HG03280 (cell line): ENCODE data around the gene RITA1.
A peak's percentile ranks its signal among the peaks of the same experiment; 100 is the strongest.
"Not testable (repeated sequence)": the region's sequence is repeated elsewhere in the genome, so short reads cannot be mapped to it uniquely, and the experiment has no call there.

Source experiments
- ATAC-seq: cut with Tn5 transposase; IDR thresholded peaks from one replicate; pipeline ENCODE4 v1.9.1; 2021; ENCODE audit warnings: mild to moderate bottlenecking, moderate library complexity; ENCODE audit not compliant: unreplicated experiment

The RITA1 gene

DNA sequence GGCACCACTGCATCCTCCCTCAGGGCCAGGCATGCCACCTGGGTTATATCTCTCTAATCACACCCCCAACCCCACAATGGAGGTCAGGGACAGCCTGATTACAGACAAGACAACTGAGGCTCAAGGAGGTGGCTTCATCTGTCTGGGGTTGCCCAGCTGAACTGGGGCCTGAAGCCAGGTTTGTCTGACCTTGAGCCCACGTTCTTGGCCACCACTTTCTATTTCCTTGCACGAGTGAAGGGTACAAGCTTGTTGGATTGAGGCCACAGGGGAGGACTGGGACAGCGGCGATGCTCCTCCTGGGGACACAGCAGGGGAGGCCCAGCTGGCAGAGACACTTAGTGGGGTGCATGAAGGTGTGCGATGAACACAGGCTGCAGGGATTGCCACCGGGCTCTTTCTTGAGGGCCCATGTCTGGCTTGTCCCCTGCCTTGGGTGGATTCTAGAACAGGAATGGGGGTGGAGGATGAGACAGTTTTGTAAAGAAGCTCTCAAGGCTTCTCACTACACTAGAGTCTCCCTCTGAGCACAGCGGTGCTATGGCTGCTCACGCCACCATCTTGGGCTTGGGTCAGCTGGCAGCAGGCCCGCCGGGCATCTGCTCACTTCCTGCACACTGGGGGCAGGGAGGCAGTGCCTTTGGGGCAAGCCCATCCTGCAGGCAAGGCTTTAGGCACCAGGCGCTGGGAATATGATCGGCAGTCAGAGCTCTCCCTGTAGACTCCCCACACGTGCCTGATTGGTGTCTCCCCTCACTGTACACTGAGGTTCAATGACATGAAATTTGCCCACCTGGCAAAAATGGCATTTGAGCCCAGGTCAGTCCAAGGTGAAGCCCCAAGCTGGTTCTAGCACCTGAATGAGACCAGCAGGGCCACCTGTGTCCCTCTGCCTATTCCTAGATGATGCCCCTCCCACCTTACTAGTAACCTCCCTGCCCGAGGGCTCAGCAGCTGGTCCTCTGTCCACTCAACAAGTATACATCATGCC, 16.0 kb downstream of the RITA1 start:
- no peak for ATAC-seq

DNA sequence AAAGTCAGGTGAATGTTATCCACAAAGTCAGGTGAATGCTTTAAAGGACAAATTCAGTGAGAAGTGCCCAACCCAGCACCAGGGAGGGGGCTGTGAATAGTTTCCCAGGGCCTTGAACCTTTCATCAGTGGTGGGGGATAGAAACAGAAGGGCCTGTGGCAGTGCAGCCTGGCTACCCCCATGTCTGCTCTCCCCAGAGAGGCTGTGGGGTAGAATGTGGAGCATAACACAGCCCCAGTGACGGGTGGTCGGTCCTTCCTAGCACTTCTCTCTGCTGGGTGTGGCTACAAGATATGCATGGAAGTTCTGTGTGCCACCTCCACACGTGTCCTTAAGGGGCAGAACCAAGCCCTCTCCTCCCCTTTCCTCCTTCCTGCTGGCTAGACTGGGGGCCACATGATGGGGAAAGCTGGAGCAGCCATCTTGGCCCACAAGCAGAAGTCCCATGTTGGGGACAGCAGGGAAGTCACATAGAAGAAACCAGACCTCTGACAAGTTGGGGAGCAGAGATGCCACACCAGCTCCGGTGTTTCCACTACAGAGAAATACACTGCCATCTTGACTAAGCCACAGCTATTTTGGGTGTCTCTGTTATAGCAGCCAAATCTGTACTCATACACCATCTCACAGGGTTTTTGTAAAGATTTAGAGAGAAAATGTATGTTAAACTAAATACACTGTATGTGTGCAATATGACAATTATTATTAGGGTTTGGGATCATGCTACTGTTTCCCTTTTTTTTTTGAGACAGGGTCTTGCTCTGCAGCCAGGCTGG, 17.0 kb downstream of the RITA1 start:
- no peak for ATAC-seq

DNA sequence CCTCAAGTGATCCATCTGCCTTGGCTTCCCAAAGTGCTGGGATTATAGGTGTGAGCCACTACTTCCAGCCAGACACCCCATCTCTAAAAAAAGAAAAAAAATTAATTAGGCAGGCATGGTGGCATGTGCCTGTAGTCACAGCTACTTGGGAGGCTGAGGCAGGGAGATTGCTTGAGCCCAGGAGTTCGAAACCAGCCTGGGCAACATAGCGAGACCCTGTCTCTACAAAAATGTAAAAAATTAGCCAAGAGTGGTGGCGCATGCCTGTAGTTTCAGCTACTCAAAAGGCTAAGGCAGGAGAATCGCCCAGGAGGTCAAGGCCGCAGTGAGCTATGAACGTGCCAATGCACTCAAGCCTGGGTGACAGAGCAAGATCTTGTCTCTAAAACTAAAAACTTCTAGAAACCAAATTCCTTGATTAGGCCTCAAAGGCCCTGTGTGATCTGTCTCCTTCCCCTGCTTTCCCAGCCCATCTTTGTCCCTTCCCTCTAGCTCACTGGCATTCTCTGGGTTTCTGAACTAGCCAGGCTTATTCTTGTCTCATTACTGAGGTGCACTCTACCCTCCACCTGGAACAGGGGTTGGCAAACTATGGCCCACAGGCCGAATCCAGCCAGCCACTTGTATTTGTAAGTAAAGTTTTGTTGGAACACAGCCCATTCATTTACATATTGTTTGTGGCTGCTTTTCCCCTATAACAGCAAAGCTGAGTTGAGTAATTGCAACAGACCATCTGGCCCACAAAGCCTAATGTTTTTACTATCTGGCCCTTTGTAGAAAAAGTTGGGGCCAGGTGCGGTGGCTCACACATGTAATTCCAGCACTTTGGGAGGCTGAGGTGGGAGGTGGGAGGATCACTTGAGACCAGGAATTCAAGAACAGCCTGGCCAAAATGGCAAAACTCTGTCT, 18.6 kb downstream of the RITA1 start:
- ATAC-seq: no peak

GRCh38 chr12:113204804-113205203, 19.3 kb downstream of the RITA1 start:
- ATAC-seq: no peak

GRCh38 chr12:113206802-113207201, 21.3 kb downstream of the RITA1 start:
- not testable (repeated sequence) for ATAC-seq

DNA sequence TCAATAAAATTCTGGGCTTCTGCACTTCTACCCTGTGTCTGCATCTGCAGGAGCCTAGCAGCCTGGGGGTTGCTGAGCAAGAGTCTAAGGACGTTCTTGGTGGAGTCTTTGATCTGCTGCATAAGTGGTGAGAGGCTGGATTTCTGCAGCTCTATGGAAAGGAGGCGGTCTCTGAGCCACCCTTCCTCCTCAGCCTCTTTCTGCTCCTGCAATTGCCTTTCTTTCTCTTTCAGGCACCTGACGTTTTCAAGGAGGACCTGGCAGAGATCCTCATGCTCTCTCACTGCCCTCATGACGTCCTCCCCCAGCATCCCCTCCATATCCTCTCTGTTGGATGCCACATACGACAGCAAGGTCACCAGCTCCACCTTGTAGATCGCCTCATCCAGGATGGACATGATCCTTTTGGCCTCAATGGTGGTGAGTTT, 22.1 kb downstream of the RITA1 start:
- ATAC-seq: peak; percentile 6

DNA sequence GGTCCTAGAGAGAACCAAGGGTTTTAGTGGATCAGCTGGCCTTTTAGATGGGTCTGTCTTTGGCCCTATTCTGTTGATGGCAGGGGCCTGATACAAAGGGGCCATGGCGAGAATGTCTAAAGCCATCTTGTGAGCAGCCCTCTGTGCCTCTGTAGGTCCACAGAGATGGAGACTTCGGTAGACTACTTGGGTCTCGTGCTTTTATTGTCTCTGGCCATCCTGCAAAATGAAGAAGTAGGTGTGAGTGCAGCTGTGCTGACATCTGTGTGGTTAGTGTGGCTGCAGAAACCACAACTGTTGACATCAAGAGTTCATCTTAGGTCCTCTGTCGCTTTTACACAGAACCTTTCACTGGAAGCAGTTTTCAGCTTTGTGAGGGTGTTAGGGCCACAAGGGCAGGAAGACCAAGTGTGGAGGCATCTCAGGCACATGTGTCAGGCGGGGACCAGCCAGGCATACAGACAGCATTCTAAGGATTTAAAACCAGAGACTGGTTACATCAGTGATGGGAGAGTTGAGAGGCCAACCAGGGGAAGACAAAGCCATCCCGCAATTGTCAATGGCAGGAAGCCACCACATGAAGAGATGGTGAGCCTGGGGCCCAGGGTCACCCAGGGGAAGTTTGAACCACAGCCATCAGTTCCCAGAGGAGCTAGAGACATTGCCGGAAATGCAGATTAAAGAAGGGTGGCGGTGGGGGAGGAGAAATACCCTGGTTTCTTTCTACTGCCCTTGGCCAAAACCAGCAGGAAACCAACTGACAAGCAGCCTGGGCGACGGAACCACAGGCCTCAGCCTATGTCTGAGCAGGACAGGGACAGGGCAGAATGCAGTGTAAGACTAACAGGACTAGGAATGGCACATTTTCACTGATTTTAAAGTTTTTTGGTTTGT, 22.8 kb downstream of the RITA1 start:
- ATAC-seq: peak; percentile 84

- ATAC-seq: no peak
Measured at GRCh38 chr12:113211160-113211559, 25.6 kb downstream of the RITA1 start.

- ATAC-seq: peak; percentile 49
Measured at GRCh38 chr12:113214895-113215400, 29.4 kb downstream of the RITA1 start.

- ATAC-seq: no peak
Measured at GRCh38 chr12:113216027-113216426, 30.5 kb downstream of the RITA1 start.

DNA sequence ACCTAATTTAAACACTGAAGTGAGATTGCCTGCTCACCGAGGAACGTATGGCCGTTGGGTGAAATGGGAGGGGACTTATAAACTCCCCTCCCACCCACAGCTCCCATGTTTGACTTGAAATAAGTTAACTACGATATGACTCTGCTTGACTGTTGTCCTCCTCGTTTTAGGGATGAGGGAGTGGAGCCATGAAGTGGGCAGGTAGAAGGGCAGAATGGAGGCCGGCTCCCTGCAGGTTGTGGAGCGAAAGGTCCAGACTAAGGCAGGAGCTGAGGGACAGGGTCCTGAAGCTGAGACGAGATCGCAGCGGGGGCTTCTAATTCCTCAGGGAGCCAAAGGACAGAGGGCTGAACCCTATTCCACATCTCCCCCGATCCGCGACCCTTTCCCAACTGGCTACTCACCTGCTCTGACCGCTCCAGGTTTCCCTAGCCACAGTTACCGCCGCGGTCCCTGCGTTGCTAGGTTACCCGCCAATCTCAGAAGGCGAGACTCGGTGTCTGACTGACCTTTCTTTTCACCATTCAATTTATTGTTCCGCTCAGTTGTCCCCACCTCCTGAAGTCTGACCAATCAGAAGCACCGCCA, 35.2 kb downstream of the RITA1 start:
- ATAC-seq: no peak

DNA sequence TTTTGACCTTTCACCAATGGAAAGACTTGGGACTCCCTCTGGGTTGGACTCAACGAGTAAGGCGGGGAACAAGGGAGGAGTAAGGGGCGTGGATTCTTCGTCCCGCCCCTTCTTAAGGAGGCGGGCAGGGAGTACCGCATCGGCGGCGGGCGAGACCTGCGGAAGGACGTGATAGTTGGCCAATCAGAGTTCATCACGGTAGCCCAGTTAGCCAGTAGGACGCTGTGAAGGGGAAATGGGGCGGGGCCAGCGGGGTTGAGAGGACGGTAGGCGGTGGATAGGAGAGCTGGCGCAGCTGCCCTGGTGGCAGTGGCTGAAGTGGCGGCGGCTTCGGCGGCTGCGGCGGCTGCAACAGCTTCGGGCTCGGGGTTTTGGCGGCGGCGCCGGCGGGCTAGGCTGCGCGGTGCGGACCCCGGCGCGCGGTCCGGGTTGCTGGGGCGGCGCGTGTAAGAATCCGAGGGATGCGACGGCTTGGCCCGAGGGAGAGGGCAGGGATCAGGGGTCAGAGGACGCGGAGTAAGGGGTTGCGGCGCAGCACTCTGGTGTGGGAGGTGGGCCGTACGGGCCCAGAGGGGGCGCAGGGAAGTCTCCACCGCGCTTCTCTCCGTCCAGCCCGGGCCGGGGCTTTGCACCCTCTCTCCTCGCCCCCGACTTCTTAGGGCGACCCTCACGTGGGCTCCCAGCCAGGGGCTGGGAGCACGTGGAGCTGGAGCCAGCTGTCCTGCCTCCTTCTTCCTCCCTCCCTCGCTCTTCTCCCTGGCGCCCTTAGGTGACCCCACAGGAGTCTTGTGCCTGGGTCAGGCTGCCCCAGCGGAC, 35.9 kb downstream of the RITA1 start, which contains the start of gene TPCN1:
Gene TPCN1 (plus strand): TSS at position 284 of the 816 bp plus-strand sequence. CDS start 5,389 bp downstream, outside the sequence.
- ATAC-seq: peak; percentile 90

- ATAC-seq: no peak
Measured at GRCh38 chr12:113221997-113222729, 36.6 kb downstream of the RITA1 start.

DNA sequence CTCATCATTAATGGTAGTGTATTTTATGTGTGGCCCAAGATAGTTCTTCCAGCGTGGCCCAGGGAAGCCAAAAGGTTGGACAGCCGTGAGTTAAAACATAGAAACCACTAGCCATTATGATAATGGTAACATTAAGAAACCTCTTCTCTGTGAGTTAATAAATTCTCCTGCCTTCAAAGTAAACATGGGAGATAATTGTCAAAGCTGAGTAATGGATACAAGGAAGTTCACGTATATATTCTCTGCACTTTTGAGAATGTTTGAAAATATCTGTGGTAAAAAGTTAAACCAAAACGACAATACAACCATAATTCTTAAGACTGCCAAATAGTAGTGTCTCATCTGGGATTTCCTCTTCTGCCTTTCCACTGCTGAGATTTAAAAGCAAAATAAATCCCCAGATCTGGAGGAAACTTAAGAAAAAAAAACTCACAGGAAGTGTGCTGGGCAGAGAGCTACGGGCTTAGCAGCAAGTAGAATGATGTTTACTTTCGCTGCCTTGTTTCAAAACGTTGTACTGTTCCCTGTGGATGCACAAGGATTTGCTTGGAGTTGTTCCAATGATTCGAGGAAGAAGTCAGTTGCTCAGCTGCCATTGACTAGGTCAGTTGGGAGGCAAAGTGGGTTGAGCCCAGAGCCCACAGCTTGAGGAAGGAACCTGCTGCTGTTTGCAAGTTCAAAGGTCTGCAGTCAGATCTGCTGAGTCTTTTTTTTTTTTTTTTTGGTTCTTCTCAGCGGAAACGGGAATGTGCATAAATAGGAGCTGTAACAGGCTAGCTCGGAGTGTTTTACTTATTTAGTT, 37.4 kb downstream of the RITA1 start:
- ATAC-seq: no peak

DNA sequence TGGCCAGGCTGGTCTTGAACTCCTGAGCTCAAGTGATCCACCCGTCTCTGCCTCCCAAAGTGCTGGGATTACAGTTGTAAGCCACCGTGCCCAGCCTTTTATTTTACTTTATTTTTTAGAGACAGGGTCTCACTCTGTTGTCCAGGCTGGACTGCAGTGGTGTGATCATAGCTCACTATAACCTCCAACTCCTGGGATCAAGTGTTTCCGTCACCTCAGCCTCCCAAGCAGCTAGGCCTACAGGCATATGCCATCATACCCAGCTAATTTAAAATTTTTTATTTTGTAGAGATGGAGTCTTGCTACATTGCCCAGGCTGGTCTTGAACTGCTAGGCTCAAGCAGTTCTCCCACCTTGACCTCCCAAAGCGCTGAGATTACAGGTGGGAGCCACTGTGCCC, 39.4 kb downstream of the RITA1 start:
- no peak for ATAC-seq

GRCh38 chr12:113226696-113227568, 41.4 kb downstream of the RITA1 start:
- no peak for ATAC-seq
